GM12878 (cell line): ENCODE data around the gene FAM120AOS. TPM values are rescaled to one million over a fixed set of nuclear protein-coding genes. Genes with fewer than 3 reads are reported as not detected.
"Not testable (repeated sequence)": the region's sequence is repeated elsewhere in the genome, so short reads cannot be mapped to it uniquely, and the experiment has no call there.

Source experiments
- ATAC-seq: fragments of 200-7000 bp; cut with Tn5 transposase; 3 replicates; pipeline ENCODE4 v1.9.1; 2020; ENCODE audit warnings: mild to moderate bottlenecking, moderate library complexity
- BruUV-seq: library from RNA; stranded (reverse); fragments of 400-500 nt; replicated peaks from 2 replicates; lab custom pipeline; 2021; lab: Mats Ljungman, UMichigan
- CTCF ChIA-PET: fragments of 300-600 bp; sonication (Branson Sonifier 250); formaldehyde crosslinking; extraction: SDS; loops from one replicate; lab custom pipeline; 2021; ENCODE audit warnings: inconsistent platforms; lab: Yijun Ruan, JAX
- POLR2A ChIA-PET: fragments of 350-600 bp; formaldehyde crosslinking; extraction: SDS; loops from one replicate; lab custom pipeline; 2021; ENCODE audit warnings: inconsistent platforms; lab: Charles Lee
- RAD21 ChIA-PET: fragments of 300-600 bp; sonication (Branson Sonifier 250); formaldehyde crosslinking; loops from one replicate; lab custom pipeline; 2023; ENCODE audit warnings: antibody characterized with exemption; ENCODE audit not compliant: unreplicated experiment; lab: Charles Lee
- SMC1A ChIA-PET: fragments of 300-600 bp; sonication (Branson Sonifier 250); formaldehyde crosslinking; loops from one replicate; lab custom pipeline; 2023; ENCODE audit not compliant: unreplicated experiment, uncharacterized antibody; lab: Charles Lee
- DNase-seq: peaks from one replicate; pipeline ENCODE4 v3.0.0-alpha.2; 2011; ENCODE audit warnings: low read depth, low spot score
- FAIRE-seq: peaks from 3 replicates; lab custom pipeline; 2011; peaks lifted over from hg19 to GRCh38; lab: Jason Lieb, UNC
- H2AFZ ChIP-seq: 2 replicates; pipeline ENCODE4 v1.6.0; 2011; ENCODE audit warnings: low read depth, low read length, control low read depth; ENCODE audit not compliant: control insufficient read depth
- H3K27ac ChIP-seq: 2 replicates; pipeline ENCODE4 v1.5.1; 2011; ENCODE audit warnings: control low read depth; ENCODE audit not compliant: control insufficient read depth, insufficient read depth
- H3K27me3 ChIP-seq, 2 experiments: replicated peaks in 1 of 2; 2 replicates each; pipeline versions ENCODE4 v1.6.0 to v1.6.1; 2011; ENCODE audit warnings: low read length in 1 of 2; ENCODE audit not compliant: control insufficient read depth in 2 of 2, insufficient read depth in 2 of 2
- H3K36me3 ChIP-seq, 2 experiments: 2 replicates each; pipeline ENCODE4 v1.5.1; 2011; ENCODE audit warnings: low read length in 1 of 2; ENCODE audit not compliant: control insufficient read depth in 2 of 2, insufficient read depth in 2 of 2
- H3K4me1 ChIP-seq: 2 replicates; pipeline ENCODE4 v1.6.1; 2011; ENCODE audit warnings: mild to moderate bottlenecking, low read length, moderate library complexity, mixed read lengths; ENCODE audit not compliant: control insufficient read depth, insufficient read depth
- H3K4me2 ChIP-seq: 2 replicates; pipeline ENCODE4 v1.6.0; 2011; ENCODE audit warnings: control low read depth; ENCODE audit not compliant: control insufficient read depth, insufficient read depth
- H3K4me3 ChIP-seq: fragments of 200-600 bp; sonication (generic); 2 replicates; pipeline ENCODE4 v1.5.1; 2016
- H3K79me2 ChIP-seq: 2 replicates; pipeline ENCODE4 v1.6.0; 2011; ENCODE audit warnings: low read length; ENCODE audit not compliant: control insufficient read depth, insufficient read depth
- H3K9ac ChIP-seq: 2 replicates; pipeline ENCODE4 v1.8.0; 2011; ENCODE audit warnings: low read length, control low read depth, mixed read lengths; ENCODE audit not compliant: control insufficient read depth, insufficient read depth
- H3K9me3 ChIP-seq: replicated peaks from 3 replicates; pipeline ENCODE4 v1.5.1; 2011; ENCODE audit warnings: mild to moderate bottlenecking, low read length; ENCODE audit not compliant: control insufficient read depth, insufficient read depth
- H4K20me1 ChIP-seq: 2 replicates; pipeline ENCODE4 v1.6.0; 2011; ENCODE audit not compliant: control insufficient read depth, insufficient read depth
- CHD2 ChIP-seq: IDR thresholded peaks from 2 replicates; pipeline ENCODE4 v1.6.1; 2011; ENCODE audit warnings: low read depth, low read length, improper control_type of control experiment, borderline replicate concordance
- NKRF ChIP-seq: fragments of 450-650 bp; conservative IDR thresholded peaks from 2 replicates; pipeline ENCODE4 v1.6.1; 2017; ENCODE audit warnings: mild to moderate bottlenecking, moderate library complexity
- WGBS: methylation state at CpG from one replicate; pipeline ENCODE4 v1.1.6; 2016; ENCODE audit warnings: low lambda C conversion rate; ENCODE audit not compliant: insufficient replicate concordance, insufficient coverage; ENCODE audit errors: missing lambda C conversion rate; 5-methylcytosine and 5-hydroxymethylcytosine counted together
- in situ Hi-C: fragments of 300-500 bp; cut with MboI; formaldehyde crosslinking; loops from 9 replicates; pipeline ENCODE4 v1.14.3; 2018; ENCODE audit warnings: mixed read lengths
- intact Hi-C: fragments of 100-400 bp; cut with micrococcal nuclease; formaldehyde crosslinking; loops from one replicate; pipeline ENCODE4 v1.14.2; 2022; ENCODE audit not compliant: unreplicated experiment
- polyA plus RNA-seq, 11 experiments: library from polyadenylated mRNA; depleted of rRNA in 4 of 11; unstranded in 6 of 11; stranded (reverse) in 5 of 11; fragments of >200 nt; fragmentation: Nextera tagmentation in 4 of 11; fragmentation: Illumina TruSeq in 1 of 11; extraction: Ambion mirVana in 4 of 11; extraction: Trizol in 1 of 11; gene quantifications; 1 replicate in 1 of 11; 2 replicates in 10 of 11; pipeline versions ENCODE4 v1.2.1 to v1.2.3, GENCODE V29; 2011 to 2016; ENCODE audit warnings: inconsistent platforms in 2 of 11, missing spikeins in 2 of 11, low read depth in 1 of 11
- total RNA-seq, 4 experiments: library from RNA; depleted of rRNA in 3 of 4; stranded (reverse); fragments of >200 nt in 3 of 4; fragmentation: Illumina TruSeq in 1 of 4; extraction: Trizol in 1 of 4; gene quantifications; 2 replicates each; pipeline versions ENCODE4 v1.2.1 to v1.2.3, GENCODE V29; 2013 to 2021

The FAM120AOS gene
- total and polyA plus RNA-seq, 10 of the 15 experiments (the other 5 are each of a cell fraction or from before 2014, with no cell fraction given) = 15.9 to 55.1 (median 34.6) TPM

- no peak for TF ChIP-seq NKRF
- no peak for TF ChIP-seq CHD2
- TF ChIP-seq, all 136 proteins: peak for 0
Observed at GRCh38 chr9:93440896-93441580, 12.3 kb downstream of the FAM120AOS start (continued).

DNA sequence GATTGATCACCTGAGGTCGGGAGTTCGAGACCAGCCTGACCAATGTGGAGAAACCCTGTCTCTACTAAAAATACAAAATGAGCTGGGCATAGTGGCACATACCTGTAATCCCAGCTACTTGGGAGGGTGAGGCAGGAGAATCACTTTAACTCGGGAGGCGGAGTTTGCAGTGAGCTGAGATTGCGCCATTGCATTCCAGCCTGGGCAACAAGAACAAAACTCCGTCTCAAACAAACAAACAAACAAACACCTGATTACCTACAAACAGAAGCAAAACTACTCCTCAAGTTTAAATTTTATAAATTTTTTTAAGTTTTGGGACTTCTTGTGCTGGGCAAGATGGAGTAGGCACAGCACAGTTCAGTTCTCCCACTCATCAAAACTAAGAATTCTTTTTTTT, 14.1 kb downstream of the FAM120AOS start:
- ChIA-PET CTCF (interaction anchor here (0.6 kb wide), 1 partner anchor 329 kb away, joined by 3 read pairs; no protein-coding TSS in a partner anchor), POLR2A (interaction anchor here (0.7 kb wide), 1 partner anchor 342 kb away, joined by 3 read pairs; no protein-coding TSS in a partner anchor)
- H3K4me3 ChIP-seq, H3K4me1 ChIP-seq, in situ Hi-C loops, H3K9me3 ChIP-seq, FAIRE-seq, H3K36me3 ChIP-seq, DNase-seq, H3K9ac ChIP-seq, H3K79me2 ChIP-seq, ATAC-seq, H3K4me2 ChIP-seq, SMC1A ChIA-PET, H3K27me3 ChIP-seq, BruUV-seq, RAD21 ChIA-PET, intact Hi-C loops, H3K27ac ChIP-seq, H4K20me1 ChIP-seq, H2AFZ ChIP-seq: not testable (repeated sequence)
- 91% methylated on average over 6 of the region's 6 CpGs for WGBS
